ENCODE results near the gene PREX1. TPM values are rescaled to one million over a fixed set of nuclear protein-coding genes. Genes with fewer than 3 reads are reported as not detected.

PREX1 gene
- total and polyA plus RNA-seq, 10 donors = 36.7 to 279 (median 157) TPM

- Histone ChIP-seq H3K9me3 (peaks cover 0 to 10% (median 2%) of the 10 kb centered on the region in 8 donors), H3K27me3 (replicated peaks in 1 of 7) (no peaks in the 10 kb centered on the region), H3K4me1 (peaks cover 43 to 100% (median 87%) of the 10 kb centered on the region in 6 donors), H3K27ac (peak overlapping the region in 7 of 8 donors; percentile 34 to 78 (median 61)), H3K4me3 (peak overlapping the region in 1 of 8 donors; percentile 27), H3K36me3 (peaks cover 0 to 26% (median 0%) of the 10 kb centered on the region in 6 donors)
- intact Hi-C loops (cut with DNase I; ENCODE audit: low total_unique reads) = no loop called here
- WGBS, 5 donors = 55 to 75% (median 68%) methylated on average over 9 of the region's 9 CpGs
- no peak for DNase-seq
- TF ChIP-seq POLR2A (IDR thresholded peaks at IDR 0.05) (no peak), POLR2AphosphoS5 (IDR thresholded peaks at IDR 0.05) (no peak)
- TF ChIP-seq, protein P1, sequence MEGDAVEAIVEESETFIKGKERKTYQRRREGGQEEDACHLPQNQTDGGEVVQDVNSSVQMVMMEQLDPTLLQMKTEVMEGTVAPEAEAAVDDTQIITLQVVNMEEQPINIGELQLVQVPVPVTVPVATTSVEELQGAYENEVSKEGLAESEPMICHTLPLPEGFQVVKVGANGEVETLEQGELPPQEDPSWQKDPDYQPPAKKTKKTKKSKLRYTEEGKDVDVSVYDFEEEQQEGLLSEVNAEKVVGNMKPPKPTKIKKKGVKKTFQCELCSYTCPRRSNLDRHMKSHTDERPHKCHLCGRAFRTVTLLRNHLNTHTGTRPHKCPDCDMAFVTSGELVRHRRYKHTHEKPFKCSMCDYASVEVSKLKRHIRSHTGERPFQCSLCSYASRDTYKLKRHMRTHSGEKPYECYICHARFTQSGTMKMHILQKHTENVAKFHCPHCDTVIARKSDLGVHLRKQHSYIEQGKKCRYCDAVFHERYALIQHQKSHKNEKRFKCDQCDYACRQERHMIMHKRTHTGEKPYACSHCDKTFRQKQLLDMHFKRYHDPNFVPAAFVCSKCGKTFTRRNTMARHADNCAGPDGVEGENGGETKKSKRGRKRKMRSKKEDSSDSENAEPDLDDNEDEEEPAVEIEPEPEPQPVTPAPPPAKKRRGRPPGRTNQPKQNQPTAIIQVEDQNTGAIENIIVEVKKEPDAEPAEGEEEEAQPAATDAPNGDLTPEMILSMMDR (IDR thresholded peaks at IDR 0.05 in 8 of 11, conservative IDR thresholded peaks at IDR 0.05 in 3 of 11) = no peak
Measured at GRCh38 chr20:48783533-48784272, 44.1 kb downstream of the PREX1 start.

- WGBS, 5 donors = 49 to 69% (median 62%) methylated on average over 6 of the region's 6 CpGs
- H3K36me3 ChIP-seq = peaks cover 0 to 26% (median 0%) of the 10 kb centered on the region in 6 donors
- intact Hi-C loops (cut with DNase I; ENCODE audit: low total_unique reads) = no loop called here
- TF ChIP-seq POLR2AphosphoS5 (IDR thresholded peaks at IDR 0.05) = peak in 2 of 3 donors; percentile 30 to 52
- no peak for TF ChIP-seq POLR2A (IDR thresholded peaks at IDR 0.05)
- peaks cover 35 to 100% (median 86%) of the 10 kb centered on the region in 6 donors for H3K4me1 ChIP-seq
- DNase-seq = no peak
- H3K9me3 ChIP-seq = peaks cover 0 to 10% (median 2%) of the 10 kb centered on the region in 8 donors
- H3K27ac ChIP-seq = peak overlapping the region in 7 of 8 donors; percentile 7 to 78 (median 61)
- peak overlapping the region in 1 of 8 donors; percentile 27 for H3K4me3 ChIP-seq
- no peaks in the 10 kb centered on the region for H3K27me3 ChIP-seq (replicated peaks in 1 of 7)
Measured at GRCh38 chr20:48782901-48783308, 44.9 kb downstream of the PREX1 start.

GRCh38 chr20:48782053-48782452 is 45.7 kb downstream of the PREX1 start:
- H3K9me3 ChIP-seq = peaks cover 0 to 10% (median 2%) of the 10 kb centered on the region in 8 donors
- WGBS, 5 donors = 37 to 60% (median 49%) methylated on average over 4 of the region's 4 CpGs
- H3K27ac ChIP-seq = peak overlapping the region in 6 of 8 donors; percentile 51 to 78 (median 62)
- intact Hi-C loops (cut with DNase I; ENCODE audit: low total_unique reads) = no loop called here
- TF ChIP-seq, protein P1 (IDR thresholded peaks at IDR 0.05 in 8 of 11, conservative IDR thresholded peaks at IDR 0.05 in 3 of 11) = no peak
- TF ChIP-seq POLR2A (IDR thresholded peaks at IDR 0.05) (no peak), POLR2AphosphoS5 (IDR thresholded peaks at IDR 0.05) (no peak)
- peak overlapping the region in 1 of 8 donors; percentile 27 for H3K4me3 ChIP-seq
- H3K27me3 ChIP-seq (replicated peaks in 1 of 7) = no peaks in the 10 kb centered on the region
- peak; percentile 19 for DNase-seq
- peaks cover 0 to 26% (median 0%) of the 10 kb centered on the region in 6 donors for H3K36me3 ChIP-seq
- peaks cover 30 to 100% (median 86%) of the 10 kb centered on the region in 6 donors for H3K4me1 ChIP-seq

- TF ChIP-seq POLR2AphosphoS5 (IDR thresholded peaks at IDR 0.05) = no peak
- TF ChIP-seq, protein P1 (IDR thresholded peaks at IDR 0.05 in 8 of 11, conservative IDR thresholded peaks at IDR 0.05 in 3 of 11) = no peak
- no peak for TF ChIP-seq POLR2A (IDR thresholded peaks at IDR 0.05)
- H3K9me3 ChIP-seq = peaks cover 0 to 10% (median 2%) of the 10 kb centered on the region in 8 donors
- H3K4me1 ChIP-seq = peaks cover 34 to 100% (median 86%) of the 10 kb centered on the region in 6 donors
- 9 to 41% (median 23%) methylated on average over 1 of the region's 1 CpG for WGBS, 5 donors
- DNase-seq = no peak
- peaks cover 0 to 26% (median 0%) of the 10 kb centered on the region in 6 donors for H3K36me3 ChIP-seq
- no peaks in the 10 kb centered on the region for H3K27me3 ChIP-seq (replicated peaks in 1 of 7)
- peak overlapping the region in 1 of 8 donors; percentile 27 for H3K4me3 ChIP-seq
- H3K27ac ChIP-seq = peak overlapping the region in 6 of 8 donors; percentile 51 to 78 (median 62)
- intact Hi-C loops (cut with DNase I; ENCODE audit: low total_unique reads) = no loop called here
Measured at GRCh38 chr20:48781634-48782033, 46.2 kb downstream of the PREX1 start.

Data from spleen (tissue), 11 donors.